Panc1 (cell line): ENCODE data around the gene CEP97.
A peak's percentile ranks its signal among the peaks of the same experiment; 100 is the strongest.

Experiments
- CTCF ChIP-seq: fragments of 450-650 bp; IDR thresholded peaks from 2 replicates; pipeline ENCODE4 v1.5.1; 2017; ENCODE audit warnings: mild to moderate bottlenecking
- POLR2AphosphoS5 ChIP-seq: IDR thresholded peaks from 2 replicates; pipeline ENCODE4 v1.6.1; 2012; ENCODE audit warnings: mild to moderate bottlenecking, low read depth, low read length, moderate library complexity
- SIN3A ChIP-seq: IDR thresholded peaks from 2 replicates; pipeline ENCODE4 v1.6.1; 2012; ENCODE audit warnings: low read depth, mild to moderate bottlenecking, low read length, moderate library complexity, borderline replicate concordance; ENCODE audit not compliant: insufficient read depth
- TCF7L2 ChIP-seq: IDR thresholded peaks from 2 replicates; pipeline ENCODE4 v1.6.1; 2011; ENCODE audit warnings: mild to moderate bottlenecking, low read depth, low read length, inconsistent platforms
- TF ChIP-seq, protein P1 (sequence below), 2 experiments: IDR thresholded peaks; 2 replicates each; pipeline ENCODE4 v1.6.1; 2011 to 2012; ENCODE audit warnings: low read depth in 2 of 2, control low read depth in 1 of 2, low read length in 1 of 2, mild to moderate bottlenecking in 1 of 2, moderate library complexity in 1 of 2; ENCODE audit not compliant: insufficient read depth in 1 of 2

- peak; percentile 46 for TF ChIP-seq POLR2AphosphoS5
- no peak for TF ChIP-seq CTCF
- peak; percentile 84; the same call in 1 of the 2 replicates for TF ChIP-seq SIN3A
- TF ChIP-seq, protein P1, sequence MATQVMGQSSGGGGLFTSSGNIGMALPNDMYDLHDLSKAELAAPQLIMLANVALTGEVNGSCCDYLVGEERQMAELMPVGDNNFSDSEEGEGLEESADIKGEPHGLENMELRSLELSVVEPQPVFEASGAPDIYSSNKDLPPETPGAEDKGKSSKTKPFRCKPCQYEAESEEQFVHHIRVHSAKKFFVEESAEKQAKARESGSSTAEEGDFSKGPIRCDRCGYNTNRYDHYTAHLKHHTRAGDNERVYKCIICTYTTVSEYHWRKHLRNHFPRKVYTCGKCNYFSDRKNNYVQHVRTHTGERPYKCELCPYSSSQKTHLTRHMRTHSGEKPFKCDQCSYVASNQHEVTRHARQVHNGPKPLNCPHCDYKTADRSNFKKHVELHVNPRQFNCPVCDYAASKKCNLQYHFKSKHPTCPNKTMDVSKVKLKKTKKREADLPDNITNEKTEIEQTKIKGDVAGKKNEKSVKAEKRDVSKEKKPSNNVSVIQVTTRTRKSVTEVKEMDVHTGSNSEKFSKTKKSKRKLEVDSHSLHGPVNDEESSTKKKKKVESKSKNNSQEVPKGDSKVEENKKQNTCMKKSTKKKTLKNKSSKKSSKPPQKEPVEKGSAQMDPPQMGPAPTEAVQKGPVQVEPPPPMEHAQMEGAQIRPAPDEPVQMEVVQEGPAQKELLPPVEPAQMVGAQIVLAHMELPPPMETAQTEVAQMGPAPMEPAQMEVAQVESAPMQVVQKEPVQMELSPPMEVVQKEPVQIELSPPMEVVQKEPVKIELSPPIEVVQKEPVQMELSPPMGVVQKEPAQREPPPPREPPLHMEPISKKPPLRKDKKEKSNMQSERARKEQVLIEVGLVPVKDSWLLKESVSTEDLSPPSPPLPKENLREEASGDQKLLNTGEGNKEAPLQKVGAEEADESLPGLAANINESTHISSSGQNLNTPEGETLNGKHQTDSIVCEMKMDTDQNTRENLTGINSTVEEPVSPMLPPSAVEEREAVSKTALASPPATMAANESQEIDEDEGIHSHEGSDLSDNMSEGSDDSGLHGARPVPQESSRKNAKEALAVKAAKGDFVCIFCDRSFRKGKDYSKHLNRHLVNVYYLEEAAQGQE (IDR thresholded peaks at IDR 0.05; ENCODE audit: insufficient read depth in 1 of 2, low read depth in 2 of 2, low read length in 1 of 2), result no peak
- TF ChIP-seq TCF7L2, result peak; percentile 72; the same call in 1 of the 2 replicates
Observed at GRCh38 chr3:101676216-101676764, 48.1 kb upstream of the CEP97 start.
